K562 (cell line): ENCODE results near the gene SDC1.

Source experiments
- ARHGAP35 ChIP-seq: fragments of 450-650 bp; IDR thresholded peaks from 2 replicates; pipeline ENCODE4 v1.6.1; 2018; ENCODE audit not compliant: partially characterized antibody
- CAMTA2 ChIP-seq: fragments of 250-450 bp; sonication (Bioruptor Pico); conservative IDR thresholded peaks from 2 replicates; pipeline ENCODE4 v1.5.1; 2022
- CBX2 ChIP-seq: fragments of 200-600 bp; sonication (generic); IDR thresholded peaks from one replicate; pipeline ENCODE4 v1.6.1; 2012; ENCODE audit warnings: mild to moderate bottlenecking, low read length, inconsistent platforms; ENCODE audit not compliant: insufficient read depth, poor library complexity, severe bottlenecking
- CREB3L1 ChIP-seq: fragments of 450-650 bp; IDR thresholded peaks from 2 replicates; pipeline ENCODE4 v1.6.1; 2014; ENCODE audit warnings: low read depth, mild to moderate bottlenecking, moderate library complexity, borderline replicate concordance
- CTCF ChIP-seq, 3 experiments: IDR thresholded peaks in 2 of 3; conservative IDR thresholded peaks in 1 of 3; 2 replicates each; pipeline ENCODE4 v1.5.1; 2011 to 2012; ENCODE audit warnings: low read length in 3 of 3, mild to moderate bottlenecking in 3 of 3, control low read depth in 2 of 3, improper control_type of control experiment in 1 of 3, inconsistent platforms in 1 of 3, low read depth in 1 of 3, mixed read lengths in 1 of 3, moderate library complexity in 1 of 3; ENCODE audit not compliant: insufficient read depth in 2 of 3
- CTCFL ChIP-seq: IDR thresholded peaks from 2 replicates; pipeline ENCODE4 v1.6.1; 2011; ENCODE audit warnings: borderline replicate concordance, low read depth, mild to moderate bottlenecking, moderate library complexity, low read length; ENCODE audit not compliant: insufficient read depth, poor library complexity, severe bottlenecking
- FOXK1 ChIP-seq: sonication (generic); formaldehyde crosslinking; IDR thresholded peaks from 2 replicates; pipeline ENCODE4 v1.8.0; 2022; ENCODE audit warnings: missing genetic modification reagents, mild to moderate bottlenecking, borderline replicate concordance
- HDGF ChIP-seq: fragments of 450-650 bp; IDR thresholded peaks from 2 replicates; pipeline ENCODE4 v1.6.1; 2016
- POLR2A ChIP-seq: fragments of 450-650 bp; conservative IDR thresholded peaks from 2 replicates; pipeline ENCODE4 v1.6.1; 2016
- SIN3A ChIP-seq, 2 experiments: fragments of 150-350 bp in 1 of 2; IDR thresholded peaks; 2 replicates each; pipeline ENCODE4 v1.6.1; 2011 to 2016; ENCODE audit warnings: borderline replicate concordance in 2 of 2, low read depth in 2 of 2, low read length in 2 of 2, mild to moderate bottlenecking in 2 of 2, moderate library complexity in 2 of 2; ENCODE audit not compliant: control insufficient read depth in 1 of 2
- SMARCB1 ChIP-seq: IDR thresholded peaks from 2 replicates; pipeline ENCODE4 v1.6.1; 2011; ENCODE audit warnings: improper control_type of control experiment, low read depth; ENCODE audit not compliant: insufficient read length

- TF ChIP-seq CREB3L1 (no peak), HDGF (no peak), CBX2 (no peak), CTCFL (no peak), CTCF (IDR thresholded peaks at IDR 0.05 in 2 of 3, conservative IDR thresholded peaks at IDR 0.05 in 1 of 3; ENCODE audit: insufficient read depth in 2 of 3, low read depth in 1 of 3, low read length in 3 of 3) (no peak), FOXK1 (CRISPR knock-in tag) (no peak), POLR2A (no peak), SIN3A (IDR thresholded peaks at IDR 0.05; ENCODE audit: borderline replicate concordance in 2 of 2, control insufficient read depth in 1 of 2, low read depth in 2 of 2, low read length in 2 of 2) (no peak), ARHGAP35 (no peak), SMARCB1 (no peak), CAMTA2 (CRISPR knock-in tag) (no peak)
Observed at GRCh38 chr2:20242727-20243377, 17.9 kb upstream of the SDC1 start.
